ENCODE data around the gene MYO19. TPM values are rescaled to one million over a fixed set of nuclear protein-coding genes. Genes with fewer than 3 reads are reported as not detected.

The MYO19 gene
- total RNA-seq, 1 experiment from 2014 or later, result 144 TPM

- Histone ChIP-seq H2AK5ac (ENCODE audit: insufficient read length, low read length) (no peak overlapping the region), H2BK15ac (ENCODE audit: low read depth, low read length) (no peak overlapping the region), H4K5ac (ENCODE audit: insufficient read length, low read depth, low read length) (no peak overlapping the region), H4K20me1 (ENCODE audit: control insufficient read depth, insufficient read depth, insufficient read length) (no peaks in the 10 kb centered on the region), H3K9ac (ENCODE audit: extremely low read depth, insufficient read length, low read length) (no peak overlapping the region), H3K27me3 (ENCODE audit: insufficient read depth, low read length) (no peaks in the 10 kb centered on the region), H4K91ac (ENCODE audit: insufficient read length, low read depth, low read length) (no peak overlapping the region), H2BK20ac (ENCODE audit: low read depth, low read length, poor library complexity, severe bottlenecking) (no peak overlapping the region), H3K9me3 (ENCODE audit: control insufficient read depth, low read depth, low read length) (no peaks in the 10 kb centered on the region), H4K8ac (replicated peaks; ENCODE audit: insufficient read length, low read depth, low read length) (no peak overlapping the region), H3K14ac (ENCODE audit: insufficient read depth, low read length) (no peak overlapping the region), H3K79me1 (ENCODE audit: insufficient read depth, low read depth, low read length, poor library complexity, severe bottlenecking) (no peaks in the 10 kb centered on the region), H3T11ph (ENCODE audit: low read length) (no peak overlapping the region), H2BK12ac (ENCODE audit: insufficient read length, low read depth, low read length) (no peak overlapping the region), H3K23me2 (ENCODE audit: insufficient read length, low read depth, low read length, poor library complexity, severe bottlenecking) (no peaks in the 10 kb centered on the region), H3K23ac (ENCODE audit: insufficient read length, low read depth, low read length) (no peak overlapping the region), H3K4ac (ENCODE audit: low read depth, low read length) (no peak overlapping the region), H3K4me1 (ENCODE audit: insufficient read depth, low read length) (no peaks in the 10 kb centered on the region), H2BK120ac (ENCODE audit: low read depth, low read length, poor library complexity, severe bottlenecking) (no peak overlapping the region), H2BK5ac (ENCODE audit: insufficient read length, low read length) (no peak overlapping the region), H2AFZ (ENCODE audit: low read length) (no peak overlapping the region), H3K4me2 (ENCODE audit: insufficient read depth, insufficient read length, low read length) (no peak overlapping the region), H3K27ac (ENCODE audit: insufficient read length, low read depth, low read length) (no peak overlapping the region), H3K79me2 (ENCODE audit: insufficient read depth, low read length) (no peaks in the 10 kb centered on the region), H3K18ac (ENCODE audit: insufficient read length, low read depth, low read length) (no peak overlapping the region), H3K56ac (ENCODE audit: insufficient read length, low read depth, low read length) (no peak overlapping the region)
- no peaks in the 10 kb centered on the region for H3K36me3 Mint-ChIP-seq (ENCODE audit: insufficient read depth in 1 of 3, low read depth in 3 of 3)
- no peak overlapping the region for H3K27ac Mint-ChIP-seq
- no peaks in the 10 kb centered on the region for H3K9me3 Mint-ChIP-seq
- H3K4me3 Mint-ChIP-seq, result no peak overlapping the region
- H3K27me3 Mint-ChIP-seq (ENCODE audit: low read depth), result peaks cover 60% of the 10 kb centered on the region
- no peak for DNase-seq
- TF ChIP-seq CTCF (conservative IDR thresholded peaks at IDR 0.05), result no peak
- WGBS (ENCODE audit: extremely low coverage, insufficient read length, low lambda C conversion rate), result no CpG with 5 or more reads among the region's 7 CpGs
- 0 out of 4 replicates have a peak, but pooled peaks cover 0 to 3% of the 10 kb centered on the region in 2 experiments for H3K4me1 Mint-ChIP-seq
These were observed 60.1 kb downstream of the MYO19 start for GRCh38 chr17:36474571-36474970.
